ENCODE results near the gene NHLRC1. TPM values are rescaled to one million over a fixed set of nuclear protein-coding genes. Genes with fewer than 3 reads are reported as not detected.

The NHLRC1 gene
- total RNA-seq, 1 experiment from 2014 or later, result 1.4 TPM

Other genes starting within 250 kb of the NHLRC1 start
- 27.8 to 32.7 TPM (median 27.8 TPM) in 3 replicates for gene KIF13A, start 135.0 kb downstream of the NHLRC1 start, total RNA-seq (2021)
- 12.7 to 14.4 TPM (median 13.5 TPM) in 3 replicates for gene TPMT, start 32.4 kb upstream of the NHLRC1 start, total RNA-seq (2021)
- 6.7 to 8.7 TPM (median 8.0 TPM) in 3 replicates for gene KDM1B, start 32.7 kb upstream of the NHLRC1 start, total RNA-seq (2021)
- 180 to 204 TPM (median 194 TPM) in 3 replicates for gene DEK, start 141.9 kb upstream of the NHLRC1 start, total RNA-seq (2021)

Measured in WTC11 (cell line).